SK-N-SH (cell line): ENCODE data around the gene CAPG. TPM values are rescaled to one million over a fixed set of nuclear protein-coding genes. Genes with fewer than 3 reads are reported as not detected.

ENCODE experiments used
- CTCF ChIA-PET: fragments of 300-600, 350-600 bp; formaldehyde crosslinking; extraction: SDS; loops from one replicate; lab custom pipeline; 2021; lab: Yijun Ruan, JAX
- POLR2A ChIA-PET: fragments of 350-600 bp; sonication (Branson Sonifier 250); formaldehyde crosslinking; extraction: SDS; loops from one replicate; lab custom pipeline; 2020; ENCODE audit warnings: antibody characterized with exemption, inconsistent platforms; lab: Yijun Ruan, JAX
- DNase-seq: peaks from one replicate; pipeline ENCODE4 v3.0.0; 2012
- H2AFZ ChIP-seq: fragments of 200-600 bp; sonication (generic); 2 replicates; pipeline ENCODE4 v1.8.1; 2016; ENCODE audit warnings: antibody characterized with exemption, mild to moderate bottlenecking, low read depth
- H3F3A ChIP-seq: fragments of 200-600 bp; sonication (generic); replicated peaks from 2 replicates; pipeline ENCODE3; 2016; ENCODE audit warnings: antibody characterized with exemption, mild to moderate bottlenecking; ENCODE audit not compliant: insufficient read depth
- H3K27ac ChIP-seq, 2 experiments: fragments of 200-500 bp in 1 of 2; fragments of 200-600 bp in 1 of 2; sonication (Bioruptor generic) in 1 of 2; sonication (generic), shearing (Covaris generic) in 1 of 2; 2 replicates each; pipeline versions ENCODE4 v1.5.1 to v1.6.1; 2014 to 2016; ENCODE audit warnings: low read depth in 2 of 2, inconsistent platforms in 1 of 2, low read length in 1 of 2, mild to moderate bottlenecking in 1 of 2, mixed read lengths in 1 of 2
- H3K27me3 ChIP-seq: fragments of 200-600 bp; sonication (generic), shearing (Covaris generic); 2 replicates; pipeline ENCODE4 v1.6.1; 2016; ENCODE audit warnings: mixed run types; ENCODE audit not compliant: insufficient read depth
- H3K36me3 ChIP-seq, 2 experiments: fragments of 200-500 bp in 1 of 2; fragments of 200-600 bp in 1 of 2; sonication (Bioruptor generic) in 1 of 2; sonication (generic) in 1 of 2; replicated peaks in 1 of 2; 2 replicates each; pipeline versions ENCODE3 to v1.5.1; 2014 to 2016; ENCODE audit warnings: low read length in 1 of 2, mild to moderate bottlenecking in 1 of 2; ENCODE audit not compliant: insufficient read depth in 2 of 2, control insufficient read depth in 1 of 2
- H3K4me1 ChIP-seq, 2 experiments: fragments of 200-500 bp in 1 of 2; fragments of 200-600 bp in 1 of 2; sonication (Bioruptor generic) in 1 of 2; sonication (generic), shearing (Covaris generic) in 1 of 2; 2 replicates each; pipeline versions ENCODE4 v1.5.1 to v1.6.1; 2014 to 2016; ENCODE audit warnings: low read depth in 1 of 2, low read length in 1 of 2, mixed run types in 1 of 2; ENCODE audit not compliant: insufficient read depth in 2 of 2, control insufficient read depth in 1 of 2
- H3K4me2 ChIP-seq: fragments of 200-600 bp; sonication (generic), shearing (Covaris generic); 2 replicates; pipeline ENCODE4 v1.6.1; 2017; ENCODE audit warnings: mixed run types
- H3K4me3 ChIP-seq, 2 experiments: fragments of 200-500 bp in 1 of 2; fragments of 200-600 bp in 1 of 2; sonication (Bioruptor generic) in 1 of 2; sonication (generic), shearing (Covaris generic) in 1 of 2; 2 replicates each; pipeline versions ENCODE4 v1.5.1 to v1.8.1; 2014 to 2016; ENCODE audit warnings: low read depth in 2 of 2, inconsistent platforms in 1 of 2, low read length in 1 of 2, mild to moderate bottlenecking in 1 of 2, mixed read lengths in 1 of 2, moderate library complexity in 1 of 2
- H3K79me2 ChIP-seq: fragments of 200-600 bp; sonication (generic); 2 replicates; pipeline ENCODE4 v1.8.1; 2017; ENCODE audit warnings: mild to moderate bottlenecking; ENCODE audit not compliant: insufficient read depth
- H3K9ac ChIP-seq: fragments of 200-600 bp; sonication (generic); 2 replicates; pipeline ENCODE4 v1.6.1; 2017; ENCODE audit warnings: mixed run types
- H3K9me2 ChIP-seq: fragments of 200-600 bp; sonication (generic); 2 replicates; pipeline ENCODE4 v1.6.1; 2017; ENCODE audit warnings: mixed run types
- H3K9me3 ChIP-seq: fragments of 200-600 bp; sonication (generic); 2 replicates; pipeline ENCODE4 v1.6.1; 2017; ENCODE audit warnings: mixed run types, mild to moderate bottlenecking, moderate library complexity
- H4K20me1 ChIP-seq: fragments of 200-600 bp; sonication (generic); 2 replicates; pipeline ENCODE4 v1.6.1; 2017; ENCODE audit warnings: mild to moderate bottlenecking, mixed run types; ENCODE audit not compliant: insufficient read depth
- EP300 ChIP-seq, 2 experiments: IDR thresholded peaks; 2 replicates each; pipeline versions ENCODE4 v1.4.0 to v1.6.1; 2012; ENCODE audit warnings: borderline replicate concordance in 1 of 2, low read depth in 1 of 2, low read length in 1 of 2
- EZH2phosphoT487 ChIP-seq: fragments of 200-600 bp; sonication (generic); IDR thresholded peaks from 2 replicates; pipeline ENCODE4 v1.6.1; 2017; ENCODE audit warnings: low read depth, mixed run types, mild to moderate bottlenecking, antibody characterized with exemption, moderate library complexity, borderline replicate concordance
- GABPA ChIP-seq: IDR thresholded peaks from 2 replicates; pipeline ENCODE4 v1.4.0; 2012; ENCODE audit warnings: low read depth, mild to moderate bottlenecking
- GATA2 ChIP-seq: sonication (generic); formaldehyde crosslinking; IDR thresholded peaks from 2 replicates; pipeline ENCODE4 v1.5.0; 2020; ENCODE audit warnings: mild to moderate bottlenecking, missing genetic modification reagents
- PBX3 ChIP-seq: IDR thresholded peaks from 2 replicates; pipeline ENCODE4; 2012
- RFX5 ChIP-seq: IDR thresholded peaks from 2 replicates; pipeline ENCODE4 v1.6.1; 2012; ENCODE audit warnings: mild to moderate bottlenecking, improper control_type of control experiment, low read length
- TAF1 ChIP-seq: IDR thresholded peaks from 2 replicates; pipeline ENCODE4 v1.6.1; 2012; ENCODE audit warnings: low read depth, mild to moderate bottlenecking, low read length, moderate library complexity, borderline replicate concordance
- TEAD4 ChIP-seq: IDR thresholded peaks from 2 replicates; pipeline ENCODE4 v1.4.0; 2012; ENCODE audit warnings: mild to moderate bottlenecking, borderline replicate concordance; ENCODE audit not compliant: insufficient read depth
- YY1 ChIP-seq: IDR thresholded peaks from 2 replicates; pipeline ENCODE4 v1.4.0; 2012; ENCODE audit warnings: low read depth, mild to moderate bottlenecking
- WGBS: methylation state at CpG from one replicate; pipeline ENCODE4 v1.1.6; 2017; ENCODE audit warnings: low lambda C conversion rate; 5-methylcytosine and 5-hydroxymethylcytosine counted together
- polyA plus RNA-seq, 3 experiments: library from polyadenylated mRNA; depleted of rRNA; stranded (reverse); fragments of >200 nt; gene quantifications; 2 replicates each; pipeline ENCODE4 v1.2.3, GENCODE V29; 2012
- TF ChIP-seq, protein P1 (sequence below): fragments of 150-350 bp; IDR thresholded peaks from 2 replicates; pipeline ENCODE4 v1.6.1; 2016; ENCODE audit warnings: mild to moderate bottlenecking, low read depth, low read length

CAPG gene
- polyA plus RNA-seq, 1 of the 3 experiments (the other 2 are of a cell fraction): 1.2 TPM

DNA sequence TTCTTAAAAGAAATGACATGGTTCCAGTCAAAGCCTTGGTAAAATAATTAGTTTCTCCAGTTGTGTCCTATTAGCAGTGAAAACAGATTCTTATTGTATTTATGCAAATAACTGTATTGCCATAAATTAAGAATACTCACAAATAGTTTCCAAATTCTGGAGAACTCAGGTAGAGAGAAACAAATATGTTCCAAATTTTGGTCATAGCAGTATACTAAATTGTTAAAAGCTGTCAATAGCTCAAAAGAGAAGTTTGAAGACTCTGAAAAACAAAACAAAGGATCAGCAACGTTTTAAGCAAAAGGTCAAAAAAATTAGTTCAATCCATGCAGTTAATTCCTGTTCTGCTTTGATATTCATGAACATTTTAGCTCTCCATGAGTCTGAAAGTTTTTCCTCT, 30.1 kb downstream of the CAPG start:
- Histone ChIP-seq H3K36me3 (peaks cover 19 to 52% of the 10 kb centered on the region in 2 experiments), H3K79me2 (no peaks in the 10 kb centered on the region), H4K20me1 (no peaks in the 10 kb centered on the region), H3K27ac (no peak overlapping the region), H3F3A (no peaks in the 10 kb centered on the region), H3K9ac (no peak overlapping the region), H2AFZ (no peak overlapping the region), H3K4me3 (no peak overlapping the region), H3K9me2 (no peaks in the 10 kb centered on the region), H3K27me3 (no peaks in the 10 kb centered on the region), H3K4me1 (no peaks in the 10 kb centered on the region), H3K9me3 (no peaks in the 10 kb centered on the region), H3K4me2 (no peak overlapping the region)
- CTCF ChIA-PET: interaction anchor here (1.2 kb wide), 1 partner anchor 12 kb away, joined by 3 read pairs; no protein-coding TSS in a partner anchor
- TF ChIP-seq PBX3 (no peak), TAF1 (no peak), TEAD4 (no peak), GABPA (no peak)
- no peak for DNase-seq
- POLR2A ChIA-PET: no interaction called here
- WGBS: 20% methylated on average over 1 of the region's 1 CpG

- H3K79me2 ChIP-seq: no peaks in the 10 kb centered on the region
- no peaks in the 10 kb centered on the region for H3K9me2 ChIP-seq
- H3K4me2 ChIP-seq: no peak overlapping the region
- H3K4me1 ChIP-seq: no peaks in the 10 kb centered on the region
- DNase-seq: no peak
- H3F3A ChIP-seq: no peaks in the 10 kb centered on the region
- no peak overlapping the region for H3K9ac ChIP-seq
- no peaks in the 10 kb centered on the region for H4K20me1 ChIP-seq
- no peak for TF ChIP-seq RFX5
- TF ChIP-seq EP300 (IDR thresholded peaks at IDR 0.05; ENCODE audit: borderline replicate concordance in 1 of 2, low read depth in 1 of 2, low read length in 1 of 2): no peak
- TF ChIP-seq PBX3: no peak
- no peak for TF ChIP-seq EZH2phosphoT487
- TF ChIP-seq YY1: no peak
- TF ChIP-seq, protein P1, sequence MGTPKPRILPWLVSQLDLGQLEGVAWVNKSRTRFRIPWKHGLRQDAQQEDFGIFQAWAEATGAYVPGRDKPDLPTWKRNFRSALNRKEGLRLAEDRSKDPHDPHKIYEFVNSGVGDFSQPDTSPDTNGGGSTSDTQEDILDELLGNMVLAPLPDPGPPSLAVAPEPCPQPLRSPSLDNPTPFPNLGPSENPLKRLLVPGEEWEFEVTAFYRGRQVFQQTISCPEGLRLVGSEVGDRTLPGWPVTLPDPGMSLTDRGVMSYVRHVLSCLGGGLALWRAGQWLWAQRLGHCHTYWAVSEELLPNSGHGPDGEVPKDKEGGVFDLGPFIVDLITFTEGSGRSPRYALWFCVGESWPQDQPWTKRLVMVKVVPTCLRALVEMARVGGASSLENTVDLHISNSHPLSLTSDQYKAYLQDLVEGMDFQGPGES: no peak
- TF ChIP-seq GATA2: no peak
- 97% methylated on average over 5 of the region's 5 CpGs for WGBS
- no peak overlapping the region for H3K4me3 ChIP-seq
- no peaks in the 10 kb centered on the region for H3K9me3 ChIP-seq
- H3K36me3 ChIP-seq: peaks cover 16 to 60% of the 10 kb centered on the region in 2 experiments
- H2AFZ ChIP-seq: no peak overlapping the region
- H3K27ac ChIP-seq: no peak overlapping the region
- ChIA-PET CTCF (no interaction called here), POLR2A (no interaction called here)
- H3K27me3 ChIP-seq: no peaks in the 10 kb centered on the region
These were observed 31.9 kb downstream of the CAPG start for GRCh38 chr2:85378257-85378656.
